PFSK-1 (cell line): ENCODE measurements around the gene DUS1L.

Experiments used
- POLR2AphosphoS5 ChIP-seq: IDR thresholded peaks from 2 replicates; pipeline ENCODE4 v1.6.1; 2012; ENCODE audit warnings: low read depth, mild to moderate bottlenecking, control low read depth, low read length, moderate library complexity
- SIN3A ChIP-seq: IDR thresholded peaks from 2 replicates; pipeline ENCODE4 v1.6.1; 2012; ENCODE audit warnings: mild to moderate bottlenecking, low read length, moderate library complexity, borderline replicate concordance; ENCODE audit not compliant: insufficient read depth
- TF ChIP-seq, protein P1 (sequence below), 2 experiments: IDR thresholded peaks; 2 replicates each; pipeline versions ENCODE4 v1.6.1 to v1.8.0; 2011 to 2012; ENCODE audit warnings: low read depth in 2 of 2, low read length in 2 of 2, control low read depth in 1 of 2, inconsistent platforms in 1 of 2, mild to moderate bottlenecking in 1 of 2, moderate library complexity in 1 of 2; ENCODE audit not compliant: insufficient read depth in 1 of 2

DNA sequence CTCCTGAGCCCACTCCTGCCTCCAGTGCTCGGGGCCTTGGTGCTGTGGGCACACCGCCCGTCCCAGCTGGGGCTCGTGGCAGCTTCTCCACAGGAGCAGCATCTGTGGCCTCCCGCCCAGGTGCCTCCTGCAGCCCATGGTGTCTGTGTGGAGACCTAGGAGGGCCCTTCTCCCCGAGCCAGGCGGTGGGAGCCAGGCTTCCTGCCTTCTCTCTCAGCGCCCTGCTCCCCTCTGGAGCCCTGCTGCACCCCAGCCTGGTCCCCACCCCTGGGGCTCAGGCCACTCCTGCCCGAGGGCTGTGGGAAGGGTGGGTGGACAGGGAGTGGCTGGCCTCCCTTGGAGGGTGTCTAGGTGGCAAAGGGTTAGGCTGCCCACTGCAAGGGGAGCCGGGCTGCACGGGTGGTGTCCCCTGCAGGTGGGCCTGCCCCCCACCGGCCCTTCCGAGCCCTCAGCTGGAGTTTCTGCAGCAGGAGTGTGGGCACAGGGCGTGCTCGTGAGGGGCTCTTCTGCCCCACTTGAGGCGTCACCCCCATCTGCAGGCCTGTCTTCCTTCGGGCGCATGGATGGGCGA lies 53.9 kb downstream of the DUS1L start:
- TF ChIP-seq POLR2AphosphoS5 (no peak), SIN3A (no peak)
- TF ChIP-seq, protein P1, sequence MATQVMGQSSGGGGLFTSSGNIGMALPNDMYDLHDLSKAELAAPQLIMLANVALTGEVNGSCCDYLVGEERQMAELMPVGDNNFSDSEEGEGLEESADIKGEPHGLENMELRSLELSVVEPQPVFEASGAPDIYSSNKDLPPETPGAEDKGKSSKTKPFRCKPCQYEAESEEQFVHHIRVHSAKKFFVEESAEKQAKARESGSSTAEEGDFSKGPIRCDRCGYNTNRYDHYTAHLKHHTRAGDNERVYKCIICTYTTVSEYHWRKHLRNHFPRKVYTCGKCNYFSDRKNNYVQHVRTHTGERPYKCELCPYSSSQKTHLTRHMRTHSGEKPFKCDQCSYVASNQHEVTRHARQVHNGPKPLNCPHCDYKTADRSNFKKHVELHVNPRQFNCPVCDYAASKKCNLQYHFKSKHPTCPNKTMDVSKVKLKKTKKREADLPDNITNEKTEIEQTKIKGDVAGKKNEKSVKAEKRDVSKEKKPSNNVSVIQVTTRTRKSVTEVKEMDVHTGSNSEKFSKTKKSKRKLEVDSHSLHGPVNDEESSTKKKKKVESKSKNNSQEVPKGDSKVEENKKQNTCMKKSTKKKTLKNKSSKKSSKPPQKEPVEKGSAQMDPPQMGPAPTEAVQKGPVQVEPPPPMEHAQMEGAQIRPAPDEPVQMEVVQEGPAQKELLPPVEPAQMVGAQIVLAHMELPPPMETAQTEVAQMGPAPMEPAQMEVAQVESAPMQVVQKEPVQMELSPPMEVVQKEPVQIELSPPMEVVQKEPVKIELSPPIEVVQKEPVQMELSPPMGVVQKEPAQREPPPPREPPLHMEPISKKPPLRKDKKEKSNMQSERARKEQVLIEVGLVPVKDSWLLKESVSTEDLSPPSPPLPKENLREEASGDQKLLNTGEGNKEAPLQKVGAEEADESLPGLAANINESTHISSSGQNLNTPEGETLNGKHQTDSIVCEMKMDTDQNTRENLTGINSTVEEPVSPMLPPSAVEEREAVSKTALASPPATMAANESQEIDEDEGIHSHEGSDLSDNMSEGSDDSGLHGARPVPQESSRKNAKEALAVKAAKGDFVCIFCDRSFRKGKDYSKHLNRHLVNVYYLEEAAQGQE (IDR thresholded peaks at IDR 0.05; ENCODE audit: insufficient read depth in 1 of 2, low read depth in 2 of 2, low read length in 2 of 2) = no peak
